Uterus (tissue), 4 donors: ENCODE data around the gene GOLPH3. TPM values are rescaled to one million over a fixed set of nuclear protein-coding genes. Genes with fewer than 3 reads are reported as not detected.

Experiments
- DNase-seq, 2 donors: peaks; one replicate each; pipeline ENCODE4 v3.0.0-alpha.2; 2019 to 2020
- H3K27ac ChIP-seq, 2 donors: fragments of 200-600 bp; sonication (generic); 1 replicate in 1 of 2; 2 replicates in 1 of 2; pipeline ENCODE4 v1.5.1; 2016 to 2018
- H3K27me3 ChIP-seq, 2 donors: fragments of 200-600 bp; sonication (generic); one replicate each; pipeline ENCODE4 v1.5.1; 2018 to 2019; ENCODE audit warnings: control low read depth in 1 of 2
- H3K36me3 ChIP-seq, 2 donors: fragments of 200-600 bp; sonication (generic); one replicate each; pipeline ENCODE4 v1.5.1; 2019; ENCODE audit warnings: control low read depth in 1 of 2
- H3K4me1 ChIP-seq, 2 donors: fragments of 200-600 bp; sonication (generic); one replicate each; pipeline ENCODE4 v1.5.1; 2018 to 2019; ENCODE audit warnings: control low read depth in 1 of 2
- H3K4me3 ChIP-seq, 2 donors: fragments of 200-600 bp; sonication (generic); 1 replicate in 1 of 2; 2 replicates in 1 of 2; pipeline ENCODE4 v1.5.1; 2018 to 2019; ENCODE audit warnings: mild to moderate bottlenecking in 1 of 2
- H3K9me3 ChIP-seq, 2 donors: fragments of 200-600 bp; sonication (generic); one replicate each; pipeline ENCODE4 v1.5.1; 2019; ENCODE audit warnings: control low read depth in 1 of 2
- POLR2A ChIP-seq, 2 donors: fragments of 450-650 bp; IDR thresholded peaks; one replicate each; pipeline ENCODE4 v1.6.1; 2016; ENCODE audit warnings: antibody characterized with exemption in 2 of 2, mild to moderate bottlenecking in 1 of 2, moderate library complexity in 1 of 2
- intact Hi-C: fragments of 100-400 bp; cut with DNase I; formaldehyde crosslinking; loops from one replicate; pipeline ENCODE4 v1.15.1; 2023; ENCODE audit warnings: low total_unique reads
- total RNA-seq, 4 donors: library from RNA; depleted of rRNA in 3 of 4; stranded (reverse); fragments of >200 nt in 3 of 4; gene quantifications; one replicate each; pipeline versions ENCODE4 v1.1.0 to v1.2.4, GENCODE V29; 2014 to 2023
- TF ChIP-seq, protein P1 (sequence below), 4 experiments: fragments of 200-600 bp in 2 of 4; fragments of 450-650 bp in 2 of 4; sonication (generic) in 2 of 4; IDR thresholded peaks; one replicate each; pipeline ENCODE4 v1.5.1; 2016 to 2019; ENCODE audit warnings: antibody characterized with exemption in 4 of 4, mild to moderate bottlenecking in 2 of 4, moderate library complexity in 1 of 4
- donor health status: DM: yes; HTN: yes; CAD: no.

The GOLPH3 gene
- total RNA-seq, 4 donors from 2014 or later, result 31.8 to 93.7 (median 69.0) TPM

DNA sequence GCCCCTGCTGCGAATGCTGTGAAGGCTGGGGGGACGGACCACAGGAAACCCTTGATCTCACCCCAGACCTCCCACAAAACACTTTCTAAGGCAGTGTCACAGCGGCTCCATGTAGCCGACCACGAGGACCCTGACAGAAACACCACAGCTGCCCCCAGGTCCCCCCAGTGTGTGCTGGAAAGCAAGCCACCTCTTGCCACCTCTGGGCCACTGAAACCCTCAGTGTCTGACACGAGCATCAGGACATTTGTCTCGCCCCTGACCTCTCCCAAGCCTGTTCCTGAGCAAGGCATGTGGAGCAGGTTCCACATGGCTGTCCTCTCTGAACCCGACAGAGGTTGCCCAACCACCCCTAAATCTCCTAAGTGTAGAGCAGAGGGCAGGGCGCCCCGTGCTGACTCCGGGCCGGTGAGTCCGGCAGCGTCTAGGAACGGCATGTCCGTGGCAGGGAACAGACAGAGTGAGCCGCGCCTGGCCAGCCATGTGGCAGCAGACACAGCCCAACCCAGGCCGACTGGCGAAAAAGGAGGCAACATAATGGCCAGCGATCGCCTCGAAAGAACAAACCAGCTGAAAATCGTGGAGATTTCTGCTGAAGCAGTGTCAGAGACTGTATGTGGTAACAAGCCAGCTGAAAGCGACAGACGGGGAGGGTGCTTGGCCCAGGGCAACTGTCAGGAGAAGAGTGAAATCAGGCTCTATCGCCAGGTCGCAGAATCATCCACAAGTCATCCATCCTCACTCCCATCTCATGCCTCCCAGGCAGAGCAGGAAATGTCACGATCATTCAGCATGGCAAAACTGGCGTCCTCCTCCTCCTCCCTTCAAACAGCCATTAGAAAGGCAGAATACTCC is 84.7 kb downstream of the GOLPH3 start:
- TF ChIP-seq, protein P1, sequence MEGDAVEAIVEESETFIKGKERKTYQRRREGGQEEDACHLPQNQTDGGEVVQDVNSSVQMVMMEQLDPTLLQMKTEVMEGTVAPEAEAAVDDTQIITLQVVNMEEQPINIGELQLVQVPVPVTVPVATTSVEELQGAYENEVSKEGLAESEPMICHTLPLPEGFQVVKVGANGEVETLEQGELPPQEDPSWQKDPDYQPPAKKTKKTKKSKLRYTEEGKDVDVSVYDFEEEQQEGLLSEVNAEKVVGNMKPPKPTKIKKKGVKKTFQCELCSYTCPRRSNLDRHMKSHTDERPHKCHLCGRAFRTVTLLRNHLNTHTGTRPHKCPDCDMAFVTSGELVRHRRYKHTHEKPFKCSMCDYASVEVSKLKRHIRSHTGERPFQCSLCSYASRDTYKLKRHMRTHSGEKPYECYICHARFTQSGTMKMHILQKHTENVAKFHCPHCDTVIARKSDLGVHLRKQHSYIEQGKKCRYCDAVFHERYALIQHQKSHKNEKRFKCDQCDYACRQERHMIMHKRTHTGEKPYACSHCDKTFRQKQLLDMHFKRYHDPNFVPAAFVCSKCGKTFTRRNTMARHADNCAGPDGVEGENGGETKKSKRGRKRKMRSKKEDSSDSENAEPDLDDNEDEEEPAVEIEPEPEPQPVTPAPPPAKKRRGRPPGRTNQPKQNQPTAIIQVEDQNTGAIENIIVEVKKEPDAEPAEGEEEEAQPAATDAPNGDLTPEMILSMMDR (IDR thresholded peaks at IDR 0.05), result no peak
- TF ChIP-seq POLR2A (IDR thresholded peaks at IDR 0.05), result no peak
- Histone ChIP-seq H3K4me1 (no peaks in the 10 kb centered on the region), H3K27ac (no peak overlapping the region), H3K4me3 (no peak overlapping the region), H3K9me3 (no peaks in the 10 kb centered on the region), H3K36me3 (peaks cover 0 to 2% of the 10 kb centered on the region in 2 donors), H3K27me3 (no peaks in the 10 kb centered on the region)
- intact Hi-C loops, result no loop called here
- DNase-seq, result no peak

DNA sequence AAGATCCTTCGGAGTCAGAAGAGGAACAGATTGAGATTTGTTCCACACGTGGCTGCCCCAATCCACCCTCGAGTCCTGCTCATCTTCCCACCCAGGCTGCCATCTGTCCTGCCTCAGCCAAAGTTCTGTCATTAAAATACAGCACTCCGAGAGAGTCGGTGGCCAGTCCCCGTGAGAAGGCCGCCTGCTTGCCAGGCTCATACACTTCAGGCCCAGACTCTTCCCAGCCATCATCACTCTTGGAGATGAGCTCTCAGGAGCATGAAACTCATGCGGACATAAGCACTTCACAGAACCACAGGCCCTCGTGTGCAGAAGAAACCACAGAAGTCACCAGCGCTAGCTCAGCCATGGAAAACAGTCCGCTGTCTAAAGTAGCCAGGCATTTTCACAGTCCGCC is 85.9 kb downstream of the GOLPH3 start:
- Histone ChIP-seq H3K27me3 (no peaks in the 10 kb centered on the region), H3K4me1 (no peaks in the 10 kb centered on the region), H3K36me3 (peaks cover 0 to 2% of the 10 kb centered on the region in 2 donors), H3K4me3 (no peak overlapping the region), H3K9me3 (no peaks in the 10 kb centered on the region), H3K27ac (no peak overlapping the region)
- DNase-seq, result no peak
- intact Hi-C loops, result no loop called here
- TF ChIP-seq POLR2A (IDR thresholded peaks at IDR 0.05), result no peak
- TF ChIP-seq, protein P1 (IDR thresholded peaks at IDR 0.05), result no peak

DNA sequence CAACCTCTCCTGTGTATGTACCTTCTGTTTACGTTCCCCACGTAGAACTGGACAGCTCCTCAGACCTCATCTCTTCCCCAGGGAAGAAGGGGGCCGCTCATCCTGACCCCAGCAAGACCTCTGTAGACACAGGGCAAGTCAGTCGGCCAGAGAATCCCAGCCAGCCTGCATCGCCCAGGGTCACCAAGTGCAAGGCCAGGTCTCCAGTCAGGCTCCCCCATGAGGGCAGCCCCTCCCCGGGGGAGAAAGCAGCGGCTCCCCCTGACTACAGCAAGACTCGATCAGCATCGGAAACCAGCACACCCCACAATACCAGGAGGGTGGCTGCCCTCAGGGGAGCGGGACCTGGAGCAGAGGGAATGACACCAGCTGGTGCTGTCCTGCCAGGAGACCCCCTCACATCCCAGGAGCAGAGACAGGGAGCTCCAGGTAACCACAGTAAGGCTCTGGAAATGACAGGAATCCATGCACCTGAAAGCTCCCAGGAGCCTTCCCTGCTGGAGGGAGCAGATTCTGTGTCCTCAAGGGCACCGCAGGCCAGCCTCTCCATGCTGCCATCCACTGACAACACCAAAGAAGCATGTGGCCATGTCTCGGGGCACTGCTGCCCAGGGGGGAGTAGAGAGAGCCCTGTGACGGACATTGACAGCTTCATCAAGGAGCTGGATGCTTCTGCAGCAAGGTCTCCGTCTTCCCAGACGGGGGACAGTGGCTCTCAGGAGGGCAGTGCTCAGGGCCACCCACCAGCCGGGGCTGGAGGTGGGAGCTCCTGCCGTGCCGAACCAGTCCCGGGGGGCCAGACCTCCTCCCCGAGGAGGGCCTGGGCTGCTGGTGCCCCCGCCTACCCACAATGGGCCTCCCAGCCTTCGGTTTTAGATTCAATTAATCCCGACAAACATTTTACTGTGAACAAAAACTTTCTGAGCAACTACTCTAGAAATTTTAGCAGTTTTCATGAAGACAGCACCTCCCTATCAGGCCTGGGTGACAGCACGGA is 86.7 kb downstream of the GOLPH3 start:
- Histone ChIP-seq H3K27ac (no peak overlapping the region), H3K27me3 (no peaks in the 10 kb centered on the region), H3K4me3 (no peak overlapping the region), H3K36me3 (no peaks in the 10 kb centered on the region), H3K4me1 (no peaks in the 10 kb centered on the region), H3K9me3 (no peaks in the 10 kb centered on the region)
- intact Hi-C loops, result no loop called here
- no peak for DNase-seq
- TF ChIP-seq POLR2A (IDR thresholded peaks at IDR 0.05), result no peak
- TF ChIP-seq, protein P1 (IDR thresholded peaks at IDR 0.05), result no peak

- TF ChIP-seq, protein P1 (IDR thresholded peaks at IDR 0.05), result no peak
- no peak for TF ChIP-seq POLR2A (IDR thresholded peaks at IDR 0.05)
- no peaks in the 10 kb centered on the region for H3K27me3 ChIP-seq
- no peaks in the 10 kb centered on the region for H3K9me3 ChIP-seq
- intact Hi-C loops, result loop anchor here (5.0 kb wide), 1 partner anchor 252 kb away; no protein-coding TSS in a partner anchor
- no peaks in the 10 kb centered on the region for H3K36me3 ChIP-seq
- no peaks in the 10 kb centered on the region for H3K4me1 ChIP-seq
- H3K4me3 ChIP-seq, result no peak overlapping the region
- H3K27ac ChIP-seq, result no peak overlapping the region
- DNase-seq, result no peak
Measured at GRCh38 chr5:32083981-32084430, 90.1 kb downstream of the GOLPH3 start.
